Central memory CD8-positive, alpha-beta T cell (primary cell): Measurements from ENCODE around the gene INPP5A.
"Not testable (repeated sequence)": the region's sequence is repeated elsewhere in the genome, so short reads cannot be mapped to it uniquely, and the experiment has no call there.

Experiments
- ATAC-seq: fragments of 150-1000 bp; cut with Tn5 transposase; replicated peaks from 2 replicates; pipeline ENCODE4 v1.10.0; 2022; ENCODE audit warnings: mild to moderate bottlenecking, moderate FRiP score, moderate number of reproducible peaks; ENCODE audit not compliant: poor library complexity, severe bottlenecking; ENCODE audit errors: extremely low read depth
- DNase-seq, 2 donors: peaks; one replicate each; pipeline ENCODE4 v3.0.0; 2021; ENCODE audit warnings: low spot score in 2 of 2
- H3K27ac Mint-ChIP-seq: one replicate; pipeline ENCODE4 v1.8.0; 2022; ENCODE audit warnings: low read depth, mild to moderate bottlenecking, moderate library complexity, mixed read lengths
- H3K27me3 Mint-ChIP-seq: one replicate; pipeline ENCODE4 v1.8.0; 2022; ENCODE audit warnings: mixed read lengths
- H3K36me3 Mint-ChIP-seq: one replicate; pipeline ENCODE4 v1.8.0; 2022; ENCODE audit warnings: mild to moderate bottlenecking, moderate library complexity, mixed read lengths; ENCODE audit not compliant: insufficient read depth
- H3K4me1 Mint-ChIP-seq: one replicate; pipeline ENCODE4 v1.8.0; 2022; ENCODE audit warnings: mixed read lengths
- H3K4me3 Mint-ChIP-seq: one replicate; pipeline ENCODE4 v1.8.0; 2022; ENCODE audit warnings: mild to moderate bottlenecking, moderate library complexity, mixed read lengths
- H3K9me3 Mint-ChIP-seq: one replicate; pipeline ENCODE4 v1.8.0; 2022; ENCODE audit warnings: mixed read lengths

INPP5A gene

DNA sequence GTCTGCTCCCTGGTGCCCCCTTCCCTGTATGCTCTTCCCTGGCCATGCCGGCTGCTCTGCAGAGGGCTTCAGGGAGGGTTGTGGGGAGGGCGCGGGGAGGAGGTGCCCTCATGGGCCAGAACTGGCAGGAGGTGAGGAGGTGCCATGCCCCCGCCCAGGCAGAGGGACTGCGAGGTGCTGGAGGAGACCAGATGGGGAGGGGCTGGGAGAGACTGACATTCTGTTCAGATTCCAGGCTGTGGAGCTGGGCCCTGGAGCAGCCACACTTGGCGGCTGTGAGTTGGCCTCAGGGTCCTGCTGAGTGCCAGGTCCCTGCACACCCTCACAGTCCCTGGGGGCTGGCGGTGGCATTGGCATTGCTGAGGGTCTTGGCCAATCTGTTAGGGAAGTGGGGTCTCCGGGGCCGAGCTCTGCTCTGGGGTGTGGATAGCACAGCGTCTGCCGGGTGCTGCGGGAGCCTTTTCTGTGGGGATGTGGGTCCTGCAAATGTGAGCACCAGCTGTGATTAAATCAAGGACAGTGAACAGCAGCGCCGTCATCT, 25.4 kb downstream of the INPP5A start:
- Mint-ChIP-seq H3K27ac (no peak overlapping the region), H3K4me1 (peaks cover 13% of the 10 kb centered on the region), H3K27me3 (no peaks in the 10 kb centered on the region), H3K4me3 (no peak overlapping the region), H3K9me3 (no peaks in the 10 kb centered on the region), H3K36me3 (peaks cover 5% of the 10 kb centered on the region)
- DNase-seq (no peak), ATAC-seq (no peak)

GRCh38 chr10:132563485-132564248, 26.1 kb downstream of the INPP5A start:
- Mint-ChIP-seq H3K4me3 (no peak overlapping the region), H3K9me3 (no peaks in the 10 kb centered on the region), H3K36me3 (peaks cover 5% of the 10 kb centered on the region), H3K27me3 (no peaks in the 10 kb centered on the region), H3K27ac (no peak overlapping the region), H3K4me1 (peaks cover 13% of the 10 kb centered on the region)
- ATAC-seq, result no peak
- DNase-seq, result no peak

GRCh38 chr10:132564249-132564605, 26.6 kb downstream of the INPP5A start:
- ATAC-seq (no peak), DNase-seq (no peak)
- no peaks in the 10 kb centered on the region for H3K27me3 Mint-ChIP-seq
- H3K9me3 Mint-ChIP-seq, result no peaks in the 10 kb centered on the region
- peaks cover 13% of the 10 kb centered on the region for H3K4me1 Mint-ChIP-seq
- H3K4me3 Mint-ChIP-seq, result no peak overlapping the region
- H3K36me3 Mint-ChIP-seq, result peaks cover 5% of the 10 kb centered on the region
- H3K27ac Mint-ChIP-seq, result no peak overlapping the region

DNA sequence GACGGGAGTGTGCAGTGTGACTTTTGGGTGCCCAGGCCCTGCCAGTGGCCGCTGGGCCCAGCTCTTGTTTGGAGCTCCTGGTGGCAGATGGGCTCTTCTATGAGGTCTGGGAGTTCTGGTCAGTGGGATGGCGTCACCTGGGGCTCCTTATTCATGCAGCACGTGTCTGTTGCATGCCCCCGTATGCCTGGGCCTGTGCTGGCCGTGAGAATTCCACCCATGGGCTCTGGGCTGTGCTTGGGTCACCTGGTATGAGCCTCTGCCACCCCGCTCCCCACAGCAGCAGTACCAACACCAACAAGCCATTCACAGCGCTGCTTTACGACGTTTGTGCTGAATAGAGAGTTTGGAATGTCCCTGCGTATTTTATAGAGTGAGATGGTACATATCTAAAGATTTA, 27.1 kb downstream of the INPP5A start:
- Mint-ChIP-seq H3K9me3 (no peaks in the 10 kb centered on the region), H3K4me3 (no peak overlapping the region), H3K36me3 (peaks cover 3% of the 10 kb centered on the region), H3K27me3 (no peaks in the 10 kb centered on the region), H3K27ac (no peak overlapping the region), H3K4me1 (peaks cover 13% of the 10 kb centered on the region)
- ATAC-seq, result no peak
- no peak for DNase-seq

GRCh38 chr10:132565516-132566209, 28.1 kb downstream of the INPP5A start:
- Mint-ChIP-seq H3K4me3 (no peak overlapping the region), H3K4me1 (peaks cover 13% of the 10 kb centered on the region), H3K27me3 (no peaks in the 10 kb centered on the region), H3K36me3 (peaks cover 3% of the 10 kb centered on the region), H3K27ac (no peak overlapping the region), H3K9me3 (no peaks in the 10 kb centered on the region)
- no peak for ATAC-seq
- DNase-seq, result no peak

DNA sequence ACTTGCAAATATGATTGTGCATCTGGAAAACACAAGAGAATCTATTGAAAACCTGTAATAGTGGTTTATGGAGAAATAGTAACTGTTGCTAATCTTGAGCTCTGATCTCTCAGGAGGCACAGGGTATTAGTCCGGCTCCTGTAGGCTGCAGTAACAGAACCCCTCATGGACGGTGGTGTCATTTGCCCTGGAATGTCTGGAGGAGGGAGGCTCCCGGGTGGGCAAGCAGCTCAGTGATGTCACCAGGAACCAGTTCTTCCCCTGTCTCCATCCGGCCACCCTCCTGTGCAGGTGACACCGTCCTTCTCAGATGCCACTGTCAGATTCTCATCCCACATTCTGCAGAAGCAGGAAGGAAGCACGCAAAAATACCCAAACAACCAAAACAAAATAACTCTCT, 29.3 kb downstream of the INPP5A start:
- DNase-seq (no peak), ATAC-seq (no peak)
- Mint-ChIP-seq H3K36me3 (peaks cover 4% of the 10 kb centered on the region), H3K27ac (no peak overlapping the region), H3K4me1 (peaks cover 13% of the 10 kb centered on the region), H3K27me3 (no peaks in the 10 kb centered on the region), H3K9me3 (no peaks in the 10 kb centered on the region), H3K4me3 (no peak overlapping the region)

DNA sequence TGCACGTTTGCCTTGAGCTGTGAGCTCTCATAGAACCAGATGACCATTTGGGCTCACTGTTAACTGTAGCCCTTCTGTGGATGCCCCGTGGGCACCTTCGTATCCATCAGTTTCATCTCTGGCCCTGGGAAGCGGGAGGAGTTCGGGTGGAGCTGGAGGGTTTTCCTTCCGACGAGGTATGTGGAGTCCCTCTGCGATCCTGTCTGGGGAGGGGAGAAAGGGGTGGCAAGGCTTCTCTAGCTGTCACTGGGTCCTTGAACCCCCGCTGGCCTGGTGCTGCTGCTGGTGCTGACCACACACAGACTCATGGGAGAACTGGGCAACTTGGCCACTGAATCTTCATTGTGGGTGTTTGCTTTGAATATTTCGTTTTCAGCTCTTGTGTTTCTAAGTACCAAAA, 32.7 kb downstream of the INPP5A start:
- Mint-ChIP-seq H3K27ac (no peak overlapping the region), H3K4me3 (no peak overlapping the region)

GRCh38 chr10:132570771-132571649, 33.4 kb downstream of the INPP5A start:
- ATAC-seq, result peak; percentile 29

More for the DNA sequence above, 32.7 kb downstream of the INPP5A start:
- ATAC-seq (no peak), DNase-seq (no peak)
- H3K9me3 Mint-ChIP-seq, result no peaks in the 10 kb centered on the region
- peaks cover 8% of the 10 kb centered on the region for H3K4me1 Mint-ChIP-seq
- H3K36me3 Mint-ChIP-seq, result peaks cover 6% of the 10 kb centered on the region
- no peaks in the 10 kb centered on the region for H3K27me3 Mint-ChIP-seq

GRCh38 chr10:132571650-132572544, 34.3 kb downstream of the INPP5A start:
- no peak for DNase-seq
- Mint-ChIP-seq H3K27ac (no peak overlapping the region), H3K36me3 (peaks cover 6% of the 10 kb centered on the region), H3K4me1 (peaks cover 12% of the 10 kb centered on the region), H3K27me3 (no peaks in the 10 kb centered on the region), H3K4me3 (peak overlapping the region; percentile 51), H3K9me3 (no peaks in the 10 kb centered on the region)
- ATAC-seq, result peak; percentile 54

More at GRCh38 chr10:132570771-132571649, 33.4 kb downstream of the INPP5A start:
- H3K4me1 Mint-ChIP-seq, result peaks cover 10% of the 10 kb centered on the region
- no peak overlapping the region for H3K27ac Mint-ChIP-seq
- peaks cover 6% of the 10 kb centered on the region for H3K36me3 Mint-ChIP-seq
- H3K27me3 Mint-ChIP-seq, result no peaks in the 10 kb centered on the region
- H3K4me3 Mint-ChIP-seq, result peak overlapping the region; percentile 51
- H3K9me3 Mint-ChIP-seq, result no peaks in the 10 kb centered on the region
- no peak for DNase-seq

DNA sequence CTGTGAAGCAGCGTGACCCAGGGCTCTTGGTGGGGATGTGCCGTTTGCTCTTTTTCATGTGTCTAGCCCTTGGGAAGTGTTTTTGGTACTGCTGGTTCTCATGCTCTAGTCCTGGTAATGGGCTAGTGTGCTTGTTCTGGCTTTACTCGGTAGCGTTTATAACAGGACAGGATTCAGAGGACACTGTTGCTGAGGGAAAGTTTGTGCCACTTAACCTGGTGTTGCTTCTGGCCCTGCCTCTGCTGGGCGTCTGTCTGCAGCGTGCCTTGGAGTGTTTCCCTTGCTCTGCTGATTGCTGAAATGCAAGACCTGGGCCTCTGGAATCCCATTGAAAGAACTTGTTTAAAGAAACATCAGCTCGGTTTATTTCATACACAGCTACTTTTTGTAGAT, 35.0 kb downstream of the INPP5A start:
- Mint-ChIP-seq H3K4me1 (peaks cover 12% of the 10 kb centered on the region), H3K4me3 (no peak overlapping the region), H3K36me3 (peaks cover 9% of the 10 kb centered on the region), H3K27ac (no peak overlapping the region), H3K9me3 (no peaks in the 10 kb centered on the region), H3K27me3 (no peaks in the 10 kb centered on the region)
- DNase-seq (no peak), ATAC-seq (no peak)

- not testable (repeated sequence) for H3K9me3 Mint-ChIP-seq, H3K36me3 Mint-ChIP-seq, H3K27ac Mint-ChIP-seq, DNase-seq, H3K4me3 Mint-ChIP-seq, H3K27me3 Mint-ChIP-seq, ATAC-seq
- H3K4me1 Mint-ChIP-seq, result peaks cover 12% of the 10 kb centered on the region
Observed at GRCh38 chr10:132572946-132573345, 35.4 kb downstream of the INPP5A start.
